NCI-H1092 (cell line): ENCODE data around the gene DNAJC22.
"Not testable (repeated sequence)": the region's sequence is repeated elsewhere in the genome, so short reads cannot be mapped to it uniquely, and the experiment has no call there.

Source experiments
- DNase-seq: peaks from one replicate; lab custom pipeline; 2025; lab: John Stamatoyannopoulos, UW

DNAJC22 gene

GRCh38 chr12:49346659-49347310 lies at the start of gene DNAJC22:
DNAJC22 (plus strand) TSS chr12:49346888; CDS start chr12:49348873, 1,985 bp downstream.
- DNase-seq: no peak

- no peak for DNase-seq
Observed at GRCh38 chr12:49297695-49298060, 49.0 kb upstream of the DNAJC22 start.

GRCh38 chr12:49298160-49298559 lies 48.5 kb upstream of the DNAJC22 start:
- DNase-seq: no peak

GRCh38 chr12:49301760-49302159 lies 44.9 kb upstream of the DNAJC22 start:
- no peak for DNase-seq

- DNase-seq: no peak
Observed at GRCh38 chr12:49304161-49304560, 42.5 kb upstream of the DNAJC22 start.

GRCh38 chr12:49305762-49306510 lies 40.8 kb upstream of the DNAJC22 start:
- no peak for DNase-seq

- DNase-seq: no peak
Observed at GRCh38 chr12:49309386-49309785, 37.3 kb upstream of the DNAJC22 start.

- DNase-seq: not testable (repeated sequence)
Observed at GRCh38 chr12:49310451-49311000, 36.2 kb upstream of the DNAJC22 start.

- no peak for DNase-seq
Observed at GRCh38 chr12:49314811-49315210, 31.9 kb upstream of the DNAJC22 start.

GRCh38 chr12:49317118-49317517 lies 29.6 kb upstream of the DNAJC22 start:
- DNase-seq: not testable (repeated sequence)

- DNase-seq: not testable (repeated sequence)
Observed at GRCh38 chr12:49320411-49321103, 26.1 kb upstream of the DNAJC22 start.

GRCh38 chr12:49322367-49322707 lies 24.4 kb upstream of the DNAJC22 start:
- DNase-seq: no peak

- peak; percentile 97 for DNase-seq
Observed at GRCh38 chr12:49322708-49323523, 23.8 kb upstream of the DNAJC22 start, which contains the start of gene TROAP. TROAP (plus strand) TSS chr12:49323255; CDS start chr12:49323609, 354 bp downstream.

GRCh38 chr12:49323524-49324097 lies 23.1 kb upstream of the DNAJC22 start:
- DNase-seq: no peak

GRCh38 chr12:49325606-49326005 lies 21.1 kb upstream of the DNAJC22 start:
- no peak for DNase-seq

GRCh38 chr12:49327368-49327767 lies 19.3 kb upstream of the DNAJC22 start:
- no peak for DNase-seq

GRCh38 chr12:49327887-49328286 lies 18.8 kb upstream of the DNAJC22 start:
- no peak for DNase-seq

GRCh38 chr12:49328816-49329215 lies 17.9 kb upstream of the DNAJC22 start:
- no peak for DNase-seq

- no peak for DNase-seq
Observed at GRCh38 chr12:49330032-49330619, 16.6 kb upstream of the DNAJC22 start.

- no peak for DNase-seq
Observed at GRCh38 chr12:49330631-49331379, 15.9 kb upstream of the DNAJC22 start.
